Neural progenitor cell (in vitro differentiated cells): ENCODE data around the gene GNAZ.

Experiments used
- CTCF ChIP-seq: fragments of 200-600 bp; sonication (generic); IDR thresholded peaks from 2 replicates; pipeline ENCODE4 v1.5.1; 2017; ENCODE audit warnings: antibody characterized with exemption, mild to moderate bottlenecking
- EZH2 ChIP-seq: fragments of 200-600 bp; sonication (generic); IDR thresholded peaks from 2 replicates; pipeline ENCODE4 v1.6.1; 2017; ENCODE audit warnings: antibody characterized with exemption, mild to moderate bottlenecking, moderate library complexity
- EZH2phosphoT487 ChIP-seq: fragments of 200-600 bp; sonication (generic); IDR thresholded peaks from 2 replicates; pipeline ENCODE4 v1.6.1; 2017; ENCODE audit warnings: antibody characterized with exemption

GRCh38 chr22:23115369-23115768, 45.0 kb downstream of the GNAZ start:
- TF ChIP-seq CTCF (no peak), EZH2 (no peak), EZH2phosphoT487 (no peak)
